NB4 (cell line): ENCODE measurements around the gene BBS9.

Experiments used
- CTCF ChIP-seq: IDR thresholded peaks from one replicate; pipeline ENCODE4 v1.5.1; 2012; ENCODE audit warnings: low read depth, low read length
- POLR2A ChIP-seq: IDR thresholded peaks from 2 replicates; pipeline ENCODE4 v1.6.1; 2011; ENCODE audit warnings: mild to moderate bottlenecking; ENCODE audit not compliant: insufficient read length; ENCODE audit errors: extremely low read depth

DNA sequence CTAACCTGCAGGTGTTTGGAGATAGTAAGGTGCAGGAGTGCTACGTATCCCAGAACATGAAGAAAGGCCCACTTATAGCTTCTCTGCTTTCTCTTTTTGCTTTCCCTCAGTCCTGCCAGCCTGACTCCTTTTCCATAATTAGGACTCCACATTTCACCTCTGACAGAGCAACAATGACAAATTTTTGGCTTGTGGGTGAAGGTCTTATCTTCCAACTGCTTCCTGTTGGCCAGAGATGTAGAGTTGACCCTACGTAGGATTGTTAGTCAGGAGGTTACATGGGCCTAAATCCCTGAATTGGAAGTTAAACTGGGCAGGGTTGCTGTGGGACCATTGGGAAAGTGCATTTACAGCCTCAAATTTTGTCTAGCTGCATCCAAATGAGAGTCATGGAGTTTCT lies 41.5 kb upstream of the BBS9 start:
- TF ChIP-seq POLR2A (no peak), CTCF (no peak)
